H54 (cell line): ENCODE measurements around the gene HMGN3.

Source experiments
- DNase-seq: peaks from one replicate; pipeline ENCODE4 v3.0.0; 2011; ENCODE audit warnings: low spot score, mixed read lengths; ENCODE audit not compliant: insufficient read length
- FAIRE-seq: peaks from 3 replicates; lab custom pipeline; 2011; peaks lifted over from hg19 to GRCh38; lab: Jason Lieb, UNC
- POLR2A ChIP-seq: IDR thresholded peaks from 2 replicates; pipeline ENCODE4 v1.6.1; 2011; ENCODE audit warnings: low read depth, mild to moderate bottlenecking, low read length

HMGN3 gene

DNA sequence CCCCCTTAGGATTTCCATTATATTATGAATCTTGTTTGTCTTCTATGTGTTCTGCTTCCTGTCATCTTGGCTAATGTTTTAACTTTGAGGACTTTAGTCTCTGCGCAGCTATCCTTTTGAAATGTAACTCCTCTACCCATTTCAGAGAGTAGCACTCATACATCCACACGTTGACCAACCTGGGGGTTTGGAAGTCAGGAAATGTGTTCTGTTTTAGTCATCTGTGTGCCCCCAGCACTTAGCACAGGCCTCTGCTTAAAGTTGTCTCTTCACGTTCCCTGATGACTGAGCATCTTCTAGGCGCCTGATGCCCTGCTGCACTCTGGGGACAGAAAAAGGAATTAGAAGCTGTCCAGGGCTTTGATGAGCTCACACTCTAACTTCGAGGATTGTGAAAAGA lies 47.9 kb downstream of the HMGN3 start:
- DNase-seq: no peak
- FAIRE-seq: no peak
- TF ChIP-seq POLR2A: no peak

DNA sequence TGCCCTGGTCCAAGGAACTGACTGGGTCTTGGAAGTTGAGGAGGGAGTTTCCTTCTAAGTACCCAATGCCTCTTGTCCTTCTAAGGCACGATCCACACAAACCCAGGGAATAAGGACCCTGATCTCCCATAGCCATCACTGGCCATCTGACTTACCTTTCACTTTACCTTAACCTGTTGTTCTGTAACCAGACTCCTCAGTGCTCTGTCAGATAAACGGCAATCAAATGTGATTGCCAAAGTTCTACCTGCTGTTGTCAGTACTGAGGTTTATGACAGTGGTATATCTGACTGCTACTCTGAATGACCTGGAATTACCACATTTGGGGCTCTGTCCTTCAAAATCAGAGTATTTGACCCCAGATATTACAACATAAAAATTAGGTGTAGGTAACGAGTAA lies 49.8 kb downstream of the HMGN3 start:
- no peak for DNase-seq
- TF ChIP-seq POLR2A: no peak
- FAIRE-seq: no peak

- FAIRE-seq: no peak
- DNase-seq: no peak
- no peak for TF ChIP-seq POLR2A
Observed at GRCh38 chr6:79184086-79184485, 50.4 kb downstream of the HMGN3 start.

DNA sequence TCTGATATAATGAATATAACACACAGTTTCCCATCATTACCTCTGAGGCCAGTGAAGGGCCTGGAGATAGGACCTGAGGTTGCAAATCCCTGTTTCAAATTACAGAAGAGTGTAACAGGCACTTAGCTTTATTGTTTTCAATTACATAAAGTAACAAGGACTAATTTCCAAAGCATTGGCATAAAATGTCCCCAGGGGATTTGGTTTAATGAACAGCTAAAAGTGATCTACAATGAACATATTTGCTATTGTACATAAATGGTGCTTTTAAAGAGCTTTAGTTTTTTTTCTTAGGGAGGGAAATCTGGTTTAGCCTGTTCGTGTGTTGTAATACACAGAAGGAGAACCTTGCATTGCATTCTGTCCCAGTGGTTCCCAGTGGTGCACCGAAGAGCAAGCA lies 54.4 kb downstream of the HMGN3 start:
- FAIRE-seq (no peak), DNase-seq (no peak)
- TF ChIP-seq POLR2A: no peak

- DNase-seq: no peak
- no peak for TF ChIP-seq POLR2A
- no peak for FAIRE-seq
Observed at GRCh38 chr6:79173378-79173777, 61.1 kb downstream of the HMGN3 start.

- FAIRE-seq (no peak), DNase-seq (no peak)
- TF ChIP-seq POLR2A: no peak
Observed at GRCh38 chr6:79170959-79171358, 63.5 kb downstream of the HMGN3 start.

- DNase-seq (no peak), FAIRE-seq (no peak)
- no peak for TF ChIP-seq POLR2A
Observed at GRCh38 chr6:79170431-79170830, 64.1 kb downstream of the HMGN3 start.

- no peak for FAIRE-seq
- no peak for TF ChIP-seq POLR2A
Observed at GRCh38 chr6:79168695-79168980, 65.8 kb downstream of the HMGN3 start.

DNA sequence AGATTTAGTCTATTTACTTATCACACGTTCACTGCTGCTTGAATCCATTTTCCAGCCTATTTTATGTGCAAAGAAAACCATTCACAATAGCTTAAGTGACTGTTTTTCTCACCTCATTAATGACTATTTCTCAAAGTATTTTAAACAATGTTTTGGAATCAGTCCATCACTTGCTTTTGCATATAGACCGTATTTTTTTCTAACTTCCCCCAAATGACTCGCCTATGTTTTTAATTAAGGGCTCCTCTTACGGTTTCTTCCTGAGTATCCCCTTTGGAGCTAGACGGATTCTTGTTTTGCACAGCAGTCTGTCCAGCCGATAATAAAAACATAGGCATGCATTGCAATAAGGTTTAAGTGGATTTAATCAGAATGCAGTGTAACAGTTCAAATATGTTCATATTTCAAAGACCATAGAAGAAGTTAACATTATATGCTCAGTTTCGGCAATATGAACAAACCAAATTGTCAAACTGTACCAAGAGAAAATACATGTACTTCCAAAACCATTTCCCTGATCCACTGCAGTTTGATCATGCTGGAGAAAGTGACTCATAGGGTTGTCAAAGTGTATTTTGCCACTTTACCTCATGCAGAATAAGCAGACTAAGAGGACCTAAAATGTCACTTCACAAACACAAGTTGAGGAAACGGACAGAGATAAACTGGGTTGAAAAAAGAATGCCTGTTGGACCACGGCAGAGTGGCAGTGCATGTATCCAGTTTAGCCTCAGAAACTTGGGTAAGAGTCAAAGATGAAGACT lies 66.4 kb downstream of the HMGN3 start:
- DNase-seq (no peak), FAIRE-seq (no peak)
- TF ChIP-seq POLR2A: no peak

More at GRCh38 chr6:79168695-79168980, 65.8 kb downstream of the HMGN3 start:
- DNase-seq: no peak

DNA sequence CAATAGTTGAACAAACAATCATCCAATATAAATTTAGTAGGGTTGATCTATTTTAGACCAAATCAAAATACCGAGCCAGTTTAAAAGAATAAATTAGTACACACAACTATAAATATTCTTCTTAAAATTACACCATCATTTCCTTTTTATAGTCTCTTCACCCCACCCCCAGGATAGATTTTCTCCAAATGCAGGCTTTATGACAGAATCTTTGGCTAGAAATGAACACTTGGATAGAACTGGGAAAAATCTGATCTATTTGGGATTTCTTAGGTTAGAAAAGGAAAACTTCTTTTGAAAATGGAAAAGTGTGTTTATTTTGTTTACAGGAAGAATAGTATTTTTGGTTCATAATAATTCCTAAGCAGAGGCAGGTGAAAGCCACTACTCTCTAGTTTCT lies 74.6 kb downstream of the HMGN3 start:
- no peak for TF ChIP-seq POLR2A
- no peak for FAIRE-seq

GRCh38 chr6:79158856-79159516 lies 75.5 kb downstream of the HMGN3 start:
- no peak for DNase-seq
- no peak for FAIRE-seq
- TF ChIP-seq POLR2A: no peak

More for the DNA sequence above, 74.6 kb downstream of the HMGN3 start:
- no peak for DNase-seq

- TF ChIP-seq POLR2A: no peak
- no peak for FAIRE-seq
- DNase-seq: no peak
Observed at GRCh38 chr6:79157961-79158644, 76.4 kb downstream of the HMGN3 start.

GRCh38 chr6:79152269-79152737 lies 82.2 kb downstream of the HMGN3 start:
- FAIRE-seq: no peak
- no peak for DNase-seq
- TF ChIP-seq POLR2A: no peak
